Glutamatergic neuron (in vitro differentiated cells): ENCODE measurements around the gene CCDC93. TPM values are rescaled to one million over a fixed set of nuclear protein-coding genes. Genes with fewer than 3 reads are reported as not detected.

Experiments
- DNase-seq: peaks from one replicate; pipeline ENCODE4 v3.0.0; 2022
- H3K27ac Mint-ChIP-seq: one replicate; pipeline ENCODE4 v1.8.0; 2020; ENCODE audit warnings: mild to moderate bottlenecking, mixed read lengths, inconsistent platforms; ENCODE audit not compliant: unreplicated experiment
- H3K27me3 Mint-ChIP-seq: one replicate; pipeline ENCODE4 v1.8.0; 2020; ENCODE audit warnings: mild to moderate bottlenecking, moderate library complexity, mixed read lengths, inconsistent platforms; ENCODE audit not compliant: unreplicated experiment
- H3K36me3 Mint-ChIP-seq: one replicate; pipeline ENCODE4 v1.8.0; 2020; ENCODE audit warnings: mild to moderate bottlenecking, mixed read lengths, inconsistent platforms; ENCODE audit not compliant: unreplicated experiment
- H3K4me1 Mint-ChIP-seq: one replicate; pipeline ENCODE4 v1.8.0; 2020; ENCODE audit warnings: mild to moderate bottlenecking, low read depth, mixed read lengths, inconsistent platforms; ENCODE audit not compliant: unreplicated experiment
- H3K4me3 Mint-ChIP-seq: one replicate; pipeline ENCODE4 v1.8.0; 2020; ENCODE audit warnings: mild to moderate bottlenecking, mixed read lengths, inconsistent platforms; ENCODE audit not compliant: unreplicated experiment
- H3K9me3 Mint-ChIP-seq: one replicate; pipeline ENCODE4 v1.8.0; 2020; ENCODE audit warnings: mild to moderate bottlenecking, moderate library complexity, mixed read lengths, inconsistent platforms; ENCODE audit not compliant: unreplicated experiment
- total RNA-seq: library from RNA; stranded (reverse); fragmentation: NEBNext Ultra II Directional; extraction: Animal tissue kit (Norgen Biotek cat#: 25700); gene quantifications from one replicate; pipeline ENCODE4 v1.2.1, GENCODE V29; 2021; ENCODE audit not compliant: unreplicated experiment
- TF ChIP-seq, protein P1 (sequence below): fragments of 200-600 bp; sonication (generic); IDR thresholded peaks from one replicate; pipeline ENCODE4 v1.5.0; 2021; ENCODE audit not compliant: partially characterized antibody, unreplicated experiment

CCDC93 gene
- total RNA-seq, 1 donor from 2014 or later = 32.6 TPM

DNA sequence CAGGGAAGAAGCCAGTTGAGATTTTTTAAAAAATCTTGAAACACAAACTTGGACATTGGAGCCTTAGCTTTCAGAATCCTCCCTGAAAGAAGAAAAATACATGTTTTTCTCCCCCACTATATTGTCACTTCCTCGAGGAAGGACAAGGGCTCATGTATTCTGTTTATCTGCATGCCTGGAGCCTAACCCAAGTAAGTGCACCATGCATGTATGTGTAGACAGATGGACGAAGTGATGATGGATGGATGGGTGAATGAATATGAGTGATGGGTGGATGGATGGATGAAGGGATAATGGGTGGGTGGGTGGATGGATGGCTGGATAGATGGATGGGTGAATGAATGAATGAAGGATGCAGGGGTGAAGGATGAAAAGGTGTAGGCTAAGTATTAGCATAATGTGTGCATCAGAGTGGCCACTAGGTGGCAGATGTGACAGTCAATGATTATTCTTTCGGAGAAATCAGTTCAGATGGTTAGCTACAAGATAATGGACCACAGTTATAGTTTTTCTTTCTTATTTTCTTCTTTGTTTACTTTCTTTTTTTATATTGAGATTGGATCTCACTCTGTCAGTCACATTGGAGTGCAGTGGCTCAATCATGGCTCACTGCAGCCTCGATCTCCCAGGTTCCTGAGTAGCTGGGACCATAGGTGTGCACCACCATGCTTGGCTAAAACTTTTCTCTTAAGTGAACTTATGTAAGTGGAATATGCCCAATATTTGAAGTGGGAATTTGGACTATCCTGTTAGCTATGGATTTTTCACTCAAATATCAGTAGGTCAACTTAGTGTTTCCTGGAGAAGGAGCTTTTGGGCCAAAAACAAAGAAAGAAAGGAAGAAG, 18.5 kb upstream of the CCDC93 start:
- H3K27me3 Mint-ChIP-seq = no peaks in the 10 kb centered on the region

DNA sequence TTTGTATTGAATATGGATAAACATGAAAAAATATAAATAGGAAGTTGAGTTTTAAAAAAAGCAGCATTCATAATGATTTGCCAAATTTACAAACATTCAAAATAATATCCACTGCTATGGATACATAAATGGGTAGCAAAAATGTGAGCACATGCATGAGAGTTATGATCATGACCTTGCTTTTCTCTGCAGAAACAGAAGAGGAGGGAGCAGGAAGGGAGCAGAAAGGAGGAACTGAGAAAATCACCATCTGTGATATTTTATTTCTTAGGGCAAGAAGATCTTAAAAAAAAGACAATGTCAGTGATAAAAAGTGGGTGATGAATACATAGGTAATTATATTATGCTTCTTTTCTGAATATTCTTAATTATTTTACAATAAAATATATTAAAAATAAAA, 17.7 kb upstream of the CCDC93 start:
- no peaks in the 10 kb centered on the region for H3K36me3 Mint-ChIP-seq
- TF ChIP-seq, protein P1, sequence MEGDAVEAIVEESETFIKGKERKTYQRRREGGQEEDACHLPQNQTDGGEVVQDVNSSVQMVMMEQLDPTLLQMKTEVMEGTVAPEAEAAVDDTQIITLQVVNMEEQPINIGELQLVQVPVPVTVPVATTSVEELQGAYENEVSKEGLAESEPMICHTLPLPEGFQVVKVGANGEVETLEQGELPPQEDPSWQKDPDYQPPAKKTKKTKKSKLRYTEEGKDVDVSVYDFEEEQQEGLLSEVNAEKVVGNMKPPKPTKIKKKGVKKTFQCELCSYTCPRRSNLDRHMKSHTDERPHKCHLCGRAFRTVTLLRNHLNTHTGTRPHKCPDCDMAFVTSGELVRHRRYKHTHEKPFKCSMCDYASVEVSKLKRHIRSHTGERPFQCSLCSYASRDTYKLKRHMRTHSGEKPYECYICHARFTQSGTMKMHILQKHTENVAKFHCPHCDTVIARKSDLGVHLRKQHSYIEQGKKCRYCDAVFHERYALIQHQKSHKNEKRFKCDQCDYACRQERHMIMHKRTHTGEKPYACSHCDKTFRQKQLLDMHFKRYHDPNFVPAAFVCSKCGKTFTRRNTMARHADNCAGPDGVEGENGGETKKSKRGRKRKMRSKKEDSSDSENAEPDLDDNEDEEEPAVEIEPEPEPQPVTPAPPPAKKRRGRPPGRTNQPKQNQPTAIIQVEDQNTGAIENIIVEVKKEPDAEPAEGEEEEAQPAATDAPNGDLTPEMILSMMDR = no peak
- no peaks in the 10 kb centered on the region for H3K9me3 Mint-ChIP-seq
- H3K4me1 Mint-ChIP-seq = no peaks in the 10 kb centered on the region
- no peak overlapping the region for H3K4me3 Mint-ChIP-seq
- DNase-seq = no peak
- H3K27me3 Mint-ChIP-seq = no peaks in the 10 kb centered on the region
- no peak overlapping the region for H3K27ac Mint-ChIP-seq

More for the DNA sequence above, 18.5 kb upstream of the CCDC93 start:
- no peaks in the 10 kb centered on the region for H3K9me3 Mint-ChIP-seq
- H3K4me3 Mint-ChIP-seq = no peak overlapping the region
- H3K4me1 Mint-ChIP-seq = no peaks in the 10 kb centered on the region
- no peak overlapping the region for H3K27ac Mint-ChIP-seq
- peak; percentile 61 for DNase-seq
- H3K36me3 Mint-ChIP-seq = no peaks in the 10 kb centered on the region
- TF ChIP-seq, protein P1 = peak; percentile 91

DNA sequence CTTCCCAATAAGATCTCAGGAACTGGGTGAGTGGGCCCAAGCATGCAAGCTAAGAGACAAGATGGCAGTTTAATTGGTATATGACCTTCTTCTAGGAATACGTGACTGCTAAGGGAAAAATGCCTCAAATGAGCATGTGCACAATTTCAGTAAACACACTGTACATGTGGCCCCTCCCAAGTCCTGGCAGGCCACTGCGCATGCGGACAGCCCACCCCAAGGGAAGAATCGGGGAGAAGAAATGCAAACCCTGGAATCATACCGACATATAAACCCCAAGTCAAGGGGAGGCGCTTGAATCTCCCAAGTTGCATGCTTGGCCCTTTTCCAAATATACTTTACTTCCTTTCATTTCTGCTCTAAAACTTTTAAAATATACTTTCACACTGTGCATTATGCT, 15.2 kb upstream of the CCDC93 start:
- no peaks in the 10 kb centered on the region for H3K9me3 Mint-ChIP-seq

DNA sequence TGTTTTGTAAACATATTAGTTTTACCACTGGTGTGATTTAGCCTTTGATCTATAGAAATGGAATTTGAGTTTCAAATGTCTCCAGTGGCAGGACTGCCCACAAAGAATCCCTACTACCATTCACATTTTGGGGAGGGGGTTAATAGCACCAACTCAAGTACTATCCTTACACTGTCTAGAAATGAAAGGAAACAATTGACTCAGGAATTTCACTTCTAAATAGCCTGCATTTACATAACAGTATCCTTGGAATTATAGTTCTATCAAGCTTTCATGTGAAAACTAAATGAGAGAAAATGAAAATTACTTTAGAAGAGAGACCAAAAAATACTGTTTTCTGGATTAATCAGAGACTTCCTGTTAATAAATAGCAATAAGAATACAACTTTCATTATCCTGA, 7.5 kb upstream of the CCDC93 start:
- H3K9me3 Mint-ChIP-seq = peaks cover 2% of the 10 kb centered on the region
- H3K4me1 Mint-ChIP-seq = no peaks in the 10 kb centered on the region
- H3K27ac Mint-ChIP-seq = no peak overlapping the region
- peaks cover 6% of the 10 kb centered on the region for H3K27me3 Mint-ChIP-seq
- peaks cover 4% of the 10 kb centered on the region for H3K36me3 Mint-ChIP-seq
- DNase-seq = no peak
- TF ChIP-seq, protein P1 = no peak
- no peak overlapping the region for H3K4me3 Mint-ChIP-seq

More for the DNA sequence above, 15.2 kb upstream of the CCDC93 start:
- Mint-ChIP-seq H3K4me1 (no peaks in the 10 kb centered on the region), H3K27me3 (no peaks in the 10 kb centered on the region), H3K4me3 (no peak overlapping the region), H3K27ac (no peak overlapping the region), H3K36me3 (no peaks in the 10 kb centered on the region)
- no peak for DNase-seq
- TF ChIP-seq, protein P1 = no peak

DNA sequence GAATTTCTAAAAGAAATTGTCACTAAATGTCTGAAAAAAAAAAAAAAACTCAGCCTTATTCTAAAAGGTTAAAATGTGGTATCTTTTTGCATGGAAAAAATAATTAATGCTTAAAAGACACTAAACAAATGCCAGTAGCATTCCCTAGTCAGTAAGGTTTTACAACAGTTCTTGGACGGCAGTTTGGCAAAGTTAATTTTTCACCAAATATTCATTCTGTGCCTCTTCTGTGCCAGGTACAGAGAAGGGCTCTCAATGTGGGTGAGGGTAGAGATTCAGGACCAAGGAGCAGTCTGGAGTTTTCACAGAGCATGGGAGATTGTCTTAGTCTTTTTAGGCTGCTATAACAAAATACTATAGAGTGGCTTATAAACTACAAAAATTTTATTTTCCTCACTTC, 6.0 kb upstream of the CCDC93 start:
- peaks cover 8% of the 10 kb centered on the region for H3K27me3 Mint-ChIP-seq
- H3K4me1 Mint-ChIP-seq = peaks cover under 1% of the 10 kb centered on the region
- TF ChIP-seq, protein P1 = no peak

More for the DNA sequence above, 6.0 kb upstream of the CCDC93 start:
- H3K9me3 Mint-ChIP-seq = peaks cover 2% of the 10 kb centered on the region
- peaks cover 4% of the 10 kb centered on the region for H3K36me3 Mint-ChIP-seq
- H3K27ac Mint-ChIP-seq = no peak overlapping the region
- no peak for DNase-seq
- no peak overlapping the region for H3K4me3 Mint-ChIP-seq
